HEK293 (cell line): ENCODE measurements around the gene INPP5A.
"Not testable (repeated sequence)": the region's sequence is repeated elsewhere in the genome, so short reads cannot be mapped to it uniquely, and the experiment has no call there.

Experiments
- CTCF ChIA-PET: fragments of 350-600 bp; formaldehyde crosslinking; extraction: SDS; loops from one replicate; lab custom pipeline; 2021; ENCODE audit warnings: antibody characterized with exemption; lab: Yijun Ruan, JAX
- POLR2A ChIA-PET: fragments of 300-600 bp; formaldehyde crosslinking; extraction: SDS; loops from one replicate; lab custom pipeline; 2020; ENCODE audit warnings: antibody characterized with exemption, inconsistent platforms; lab: Yijun Ruan, JAX
- H3K27ac ChIP-seq: fragments of 200-500 bp; sonication (Bioruptor generic); 2 replicates; pipeline ENCODE4 v1.5.1; 2014; ENCODE audit warnings: low read depth, low read length, control low read depth, inconsistent platforms; ENCODE audit errors: extremely low read depth
- H3K36me3 ChIP-seq, 2 experiments: fragments of 200-500 bp in 1 of 2; sonication (Bioruptor generic) in 1 of 2; 1 replicate in 1 of 2; 2 replicates in 1 of 2; pipeline ENCODE4 v1.5.1; 2014 to 2017; ENCODE audit warnings: inconsistent platforms in 2 of 2, low read length in 2 of 2; ENCODE audit not compliant: control insufficient read depth in 2 of 2, insufficient read depth in 1 of 2
- H3K4me1 ChIP-seq: fragments of 200-500 bp; sonication (Bioruptor generic); 2 replicates; pipeline ENCODE4 v1.5.1; 2014; ENCODE audit warnings: mild to moderate bottlenecking, low read length, inconsistent platforms; ENCODE audit not compliant: control insufficient read depth, insufficient read depth
- H3K4me3 ChIP-seq: 2 replicates; pipeline ENCODE4 v1.5.1; 2011; ENCODE audit warnings: low read depth, mild to moderate bottlenecking, control low read depth, low read length, moderate library complexity
- H3K9me3 ChIP-seq: fragments of 200-500 bp; sonication (Bioruptor generic); 2 replicates; pipeline ENCODE4 v1.5.1; 2014; ENCODE audit warnings: low read depth, low read length, inconsistent platforms; ENCODE audit not compliant: control insufficient read depth, insufficient read depth
- BCL6B ChIP-seq: fragments of 450-650 bp; formaldehyde crosslinking; IDR thresholded peaks from 2 replicates; pipeline ENCODE4 v1.5.1; 2017; ENCODE audit warnings: missing biosample characterization, missing genetic modification characterization
- ELK4 ChIP-seq: IDR thresholded peaks from 2 replicates; pipeline ENCODE4 v1.6.1; 2011; ENCODE audit warnings: mild to moderate bottlenecking, low read depth, low read length, borderline replicate concordance
- INSM2 ChIP-seq: fragments of 450-650 bp; formaldehyde crosslinking; IDR thresholded peaks from 2 replicates; pipeline ENCODE4 v1.5.1; 2016; ENCODE audit warnings: missing biosample characterization, missing genetic modification characterization
- RBAK ChIP-seq: fragments of 450-650 bp; formaldehyde crosslinking; IDR thresholded peaks from 2 replicates; pipeline ENCODE4 v1.5.1; 2016; ENCODE audit warnings: missing biosample characterization, missing genetic modification characterization
- SP3 ChIP-seq: fragments of 450-650 bp; formaldehyde crosslinking; IDR thresholded peaks from 2 replicates; pipeline ENCODE4 v1.5.1; 2016; ENCODE audit warnings: missing biosample characterization, missing genetic modification characterization
- ZBTB10 ChIP-seq: fragments of 450-650 bp; formaldehyde crosslinking; IDR thresholded peaks from 2 replicates; pipeline ENCODE4 v1.5.1; 2016; ENCODE audit warnings: missing biosample characterization, missing genetic modification characterization
- ZBTB17 ChIP-seq: fragments of 450-650 bp; formaldehyde crosslinking; IDR thresholded peaks from 2 replicates; pipeline ENCODE4 v1.5.1; 2016; ENCODE audit warnings: missing biosample characterization, missing genetic modification characterization
- ZFHX2 ChIP-seq: fragments of 450-650 bp; formaldehyde crosslinking; conservative IDR thresholded peaks from 2 replicates; pipeline ENCODE4 v1.5.1; 2016; ENCODE audit warnings: missing biosample characterization, missing genetic modification characterization
- ZFP69B ChIP-seq: fragments of 450-650 bp; formaldehyde crosslinking; IDR thresholded peaks from 2 replicates; pipeline ENCODE4 v1.5.1; 2016; ENCODE audit warnings: missing biosample characterization, missing genetic modification characterization
- ZIC2 ChIP-seq: fragments of 450-650 bp; formaldehyde crosslinking; IDR thresholded peaks from 2 replicates; pipeline ENCODE4 v1.5.1; 2016; ENCODE audit warnings: missing biosample characterization, missing genetic modification characterization
- ZNF133 ChIP-seq: fragments of 450-650 bp; formaldehyde crosslinking; IDR thresholded peaks from 2 replicates; pipeline ENCODE4 v1.5.1; 2016; ENCODE audit warnings: missing biosample characterization, missing genetic modification characterization
- ZNF16 ChIP-seq: fragments of 450-650 bp; formaldehyde crosslinking; IDR thresholded peaks from 2 replicates; pipeline ENCODE4 v1.5.1; 2016; ENCODE audit warnings: low read depth, missing biosample characterization, missing genetic modification characterization
- ZNF19 ChIP-seq: fragments of 450-650 bp; formaldehyde crosslinking; IDR thresholded peaks from 2 replicates; pipeline ENCODE4; 2016; ENCODE audit warnings: missing biosample characterization, missing genetic modification characterization, low read depth
- ZNF221 ChIP-seq: fragments of 450-650 bp; formaldehyde crosslinking; IDR thresholded peaks from 2 replicates; pipeline ENCODE4 v1.5.1; 2017; ENCODE audit warnings: missing biosample characterization, missing genetic modification characterization, borderline replicate concordance
- ZNF423 ChIP-seq: fragments of 450-650 bp; formaldehyde crosslinking; IDR thresholded peaks from 2 replicates; pipeline ENCODE4 v1.5.1; 2016; ENCODE audit warnings: missing biosample characterization, missing genetic modification characterization
- ZNF529 ChIP-seq: fragments of 450-650 bp; formaldehyde crosslinking; IDR thresholded peaks from 2 replicates; pipeline ENCODE4 v1.5.1; 2017; ENCODE audit warnings: missing genetic modification characterization, missing biosample characterization; ENCODE audit not compliant: insufficient replicate concordance
- ZNF530 ChIP-seq: fragments of 450-650 bp; formaldehyde crosslinking; IDR thresholded peaks from 2 replicates; pipeline ENCODE4 v1.5.1; 2016; ENCODE audit warnings: low read depth, missing biosample characterization, missing genetic modification characterization
- ZNF596 ChIP-seq: fragments of 450-650 bp; IDR thresholded peaks from 2 replicates; pipeline ENCODE4 v1.5.0; 2018; ENCODE audit warnings: missing biosample characterization, mild to moderate bottlenecking, missing genetic modification characterization, moderate library complexity
- ZNF623 ChIP-seq: fragments of 450-650 bp; formaldehyde crosslinking; IDR thresholded peaks from 2 replicates; pipeline ENCODE4 v1.5.1; 2016; ENCODE audit warnings: missing biosample characterization, missing genetic modification characterization
- ZNF664 ChIP-seq: fragments of 450-650 bp; formaldehyde crosslinking; IDR thresholded peaks from 2 replicates; pipeline ENCODE4 v1.5.1; 2016; ENCODE audit warnings: missing biosample characterization, missing genetic modification characterization
- ZNF830 ChIP-seq: fragments of 450-650 bp; IDR thresholded peaks from 2 replicates; pipeline ENCODE4 v1.5.0; 2018; ENCODE audit warnings: missing biosample characterization, missing genetic modification characterization, low read depth, mild to moderate bottlenecking, moderate library complexity
- ZNF837 ChIP-seq: fragments of 450-650 bp; formaldehyde crosslinking; IDR thresholded peaks from 2 replicates; pipeline ENCODE4 v1.5.1; 2016; ENCODE audit warnings: missing biosample characterization, missing genetic modification characterization
- ZSCAN30 ChIP-seq: fragments of 450-650 bp; IDR thresholded peaks from 2 replicates; pipeline ENCODE4 v1.5.1; 2018; ENCODE audit warnings: missing biosample characterization, mild to moderate bottlenecking, missing genetic modification characterization, moderate library complexity

The INPP5A gene

GRCh38 chr10:132797986-132798385, 260.4 kb downstream of the INPP5A start:
- H3K4me1 ChIP-seq, H3K36me3 ChIP-seq, H3K27ac ChIP-seq, H3K4me3 ChIP-seq, CTCF ChIA-PET, H3K9me3 ChIP-seq, POLR2A ChIA-PET: not testable (repeated sequence)

GRCh38 chr10:132798403-132798802, 260.8 kb downstream of the INPP5A start:
- CTCF ChIA-PET = no interaction called here
- TF ChIP-seq ZFHX2 (tag by site-specific recombination) = no peak
- TF ChIP-seq ZNF16 (tag by site-specific recombination) = no peak
- TF ChIP-seq ZNF529 = no peak
- TF ChIP-seq ZIC2 (tag by site-specific recombination) = no peak
- no peak for TF ChIP-seq ZFP69B (tag by site-specific recombination)
- TF ChIP-seq ZNF596 (tag by site-specific recombination) = no peak
- no peak for TF ChIP-seq ZNF830
- no peak for TF ChIP-seq SP3
- TF ChIP-seq ZNF423 (tag by site-specific recombination) = no peak
- TF ChIP-seq, all 188 proteins: peak for 0
- H3K9me3 ChIP-seq = no peaks in the 10 kb centered on the region; the same call in 1 of the 2 replicates
- H3K4me3 ChIP-seq = no peak overlapping the region
- H3K27ac ChIP-seq = no peak overlapping the region
- H3K4me1 ChIP-seq = 0 out of 2 replicates have a peak, but pooled peaks cover 3% of the 10 kb centered on the region
- POLR2A ChIA-PET = no interaction called here
- no peaks in the 10 kb centered on the region for H3K36me3 ChIP-seq

GRCh38 chr10:132798876-132799275, 261.3 kb downstream of the INPP5A start:
- CTCF ChIA-PET = no interaction called here
- H3K4me3 ChIP-seq = no peak overlapping the region
- H3K36me3 ChIP-seq = no peaks in the 10 kb centered on the region
- H3K4me1 ChIP-seq = no peaks in the 10 kb centered on the region
- no peaks in the 10 kb centered on the region; the same call in 1 of the 2 replicates for H3K9me3 ChIP-seq
- POLR2A ChIA-PET = no interaction called here
- TF ChIP-seq ZNF221 (no peak), ZBTB17 (tag by site-specific recombination) (no peak), ZNF530 (tag by site-specific recombination) (no peak), ELK4 (no peak)
- no peak overlapping the region for H3K27ac ChIP-seq

- ChIA-PET CTCF (no interaction called here), POLR2A (no interaction called here)
- no peak overlapping the region for H3K4me3 ChIP-seq
- H3K36me3 ChIP-seq = no peaks in the 10 kb centered on the region
- no peaks in the 10 kb centered on the region for H3K4me1 ChIP-seq
- no peak overlapping the region for H3K27ac ChIP-seq
- no peaks in the 10 kb centered on the region; the same call in 1 of the 2 replicates for H3K9me3 ChIP-seq
- TF ChIP-seq ZSCAN30 (tag by site-specific recombination) (no peak), ZNF19 (tag by site-specific recombination) (no peak), ZBTB10 (tag by site-specific recombination) (no peak), ZNF623 (tag by site-specific recombination) (no peak), BCL6B (no peak), ZNF133 (no peak), ZNF837 (tag by site-specific recombination) (no peak), ZNF664 (tag by site-specific recombination) (no peak), INSM2 (tag by site-specific recombination) (no peak), RBAK (no peak)
These were observed 262.3 kb downstream of the INPP5A start for GRCh38 chr10:132799865-132800264.
